HepG2 (cell line): ENCODE results near the gene DNAJC5.

Source experiments
- CC2D1A ChIP-seq: sonication (generic); formaldehyde crosslinking; IDR thresholded peaks from 2 replicates; pipeline ENCODE4 v1.8.1; 2023; ENCODE audit warnings: mild to moderate bottlenecking, missing genetic modification reagents
- EZH2 ChIP-seq: conservative IDR thresholded peaks from 2 replicates; pipeline ENCODE4 v1.6.1; 2012; ENCODE audit warnings: mild to moderate bottlenecking, low read depth, low read length, moderate library complexity
- GTF2F1 ChIP-seq: fragments of 150-350 bp; IDR thresholded peaks from 2 replicates; pipeline ENCODE4 v1.6.1; 2014; ENCODE audit warnings: low read length
- MEF2D ChIP-seq: sonication (generic); formaldehyde crosslinking; IDR thresholded peaks from 2 replicates; pipeline ENCODE4 v1.5.1; 2020; ENCODE audit warnings: mild to moderate bottlenecking, missing genetic modification reagents
- NFIC ChIP-seq: IDR thresholded peaks from 2 replicates; pipeline ENCODE4 v1.6.1; 2012; ENCODE audit warnings: mild to moderate bottlenecking, low read length, inconsistent platforms
- ZNF24 ChIP-seq: fragments of 450-650 bp; IDR thresholded peaks from 2 replicates; pipeline ENCODE4 v1.6.1; 2017; ENCODE audit warnings: antibody characterized with exemption, mild to moderate bottlenecking
- TF ChIP-seq, protein P1 (sequence below): sonication (generic); formaldehyde crosslinking; IDR thresholded peaks from 2 replicates; pipeline ENCODE4 v1.5.0; 2020; ENCODE audit warnings: mild to moderate bottlenecking, missing genetic modification reagents, moderate library complexity
- TF ChIP-seq, protein P2 (sequence below): sonication (generic); formaldehyde crosslinking; IDR thresholded peaks from 2 replicates; pipeline ENCODE4 v1.4.0; 2020; ENCODE audit warnings: missing genetic modification reagents

DNA sequence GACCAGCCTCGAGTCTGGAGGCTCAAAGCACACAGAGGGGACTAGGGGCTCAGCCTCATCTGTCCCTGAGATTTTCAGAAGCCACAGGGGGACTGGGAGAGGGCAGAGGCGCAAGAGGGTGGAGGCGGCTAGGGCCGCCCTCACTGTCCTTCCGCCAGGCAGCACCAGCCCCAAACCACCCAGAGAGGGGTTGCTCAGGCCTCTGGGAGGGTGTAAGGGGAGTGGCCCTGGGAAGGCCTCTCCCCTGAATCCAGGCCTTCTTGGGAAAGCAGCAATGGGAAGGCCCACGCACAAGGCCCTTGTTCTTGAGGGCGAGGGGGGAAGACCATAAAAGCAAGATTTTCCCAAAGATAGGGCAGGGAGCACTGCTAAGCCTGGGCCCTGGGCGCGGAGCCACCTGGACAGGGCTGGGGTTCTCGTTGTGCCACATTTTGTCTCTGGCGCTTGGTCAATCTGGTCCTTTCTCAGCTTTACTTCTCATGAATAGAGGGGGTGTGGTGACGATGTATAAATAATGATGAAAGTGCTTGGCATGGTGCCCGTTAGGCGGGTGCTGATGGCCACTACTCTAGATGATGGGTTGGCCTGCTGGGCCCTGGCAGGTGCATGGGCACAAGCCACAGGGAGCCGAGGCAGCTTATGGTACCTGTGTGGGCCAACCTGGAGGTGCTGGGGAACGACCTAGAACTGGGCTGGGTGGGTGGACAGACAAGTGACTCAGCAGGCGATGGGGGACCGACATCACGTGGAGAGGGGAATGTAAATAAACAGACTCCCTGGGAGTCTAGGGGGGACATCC lies 79.7 kb downstream of the DNAJC5 start:
- TF ChIP-seq, protein P1, sequence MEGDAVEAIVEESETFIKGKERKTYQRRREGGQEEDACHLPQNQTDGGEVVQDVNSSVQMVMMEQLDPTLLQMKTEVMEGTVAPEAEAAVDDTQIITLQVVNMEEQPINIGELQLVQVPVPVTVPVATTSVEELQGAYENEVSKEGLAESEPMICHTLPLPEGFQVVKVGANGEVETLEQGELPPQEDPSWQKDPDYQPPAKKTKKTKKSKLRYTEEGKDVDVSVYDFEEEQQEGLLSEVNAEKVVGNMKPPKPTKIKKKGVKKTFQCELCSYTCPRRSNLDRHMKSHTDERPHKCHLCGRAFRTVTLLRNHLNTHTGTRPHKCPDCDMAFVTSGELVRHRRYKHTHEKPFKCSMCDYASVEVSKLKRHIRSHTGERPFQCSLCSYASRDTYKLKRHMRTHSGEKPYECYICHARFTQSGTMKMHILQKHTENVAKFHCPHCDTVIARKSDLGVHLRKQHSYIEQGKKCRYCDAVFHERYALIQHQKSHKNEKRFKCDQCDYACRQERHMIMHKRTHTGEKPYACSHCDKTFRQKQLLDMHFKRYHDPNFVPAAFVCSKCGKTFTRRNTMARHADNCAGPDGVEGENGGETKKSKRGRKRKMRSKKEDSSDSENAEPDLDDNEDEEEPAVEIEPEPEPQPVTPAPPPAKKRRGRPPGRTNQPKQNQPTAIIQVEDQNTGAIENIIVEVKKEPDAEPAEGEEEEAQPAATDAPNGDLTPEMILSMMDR (CRISPR knock-in tag): 0 out of 2 replicates have a peak, but pooled peaks have one; percentile 5
- TF ChIP-seq, protein P2, sequence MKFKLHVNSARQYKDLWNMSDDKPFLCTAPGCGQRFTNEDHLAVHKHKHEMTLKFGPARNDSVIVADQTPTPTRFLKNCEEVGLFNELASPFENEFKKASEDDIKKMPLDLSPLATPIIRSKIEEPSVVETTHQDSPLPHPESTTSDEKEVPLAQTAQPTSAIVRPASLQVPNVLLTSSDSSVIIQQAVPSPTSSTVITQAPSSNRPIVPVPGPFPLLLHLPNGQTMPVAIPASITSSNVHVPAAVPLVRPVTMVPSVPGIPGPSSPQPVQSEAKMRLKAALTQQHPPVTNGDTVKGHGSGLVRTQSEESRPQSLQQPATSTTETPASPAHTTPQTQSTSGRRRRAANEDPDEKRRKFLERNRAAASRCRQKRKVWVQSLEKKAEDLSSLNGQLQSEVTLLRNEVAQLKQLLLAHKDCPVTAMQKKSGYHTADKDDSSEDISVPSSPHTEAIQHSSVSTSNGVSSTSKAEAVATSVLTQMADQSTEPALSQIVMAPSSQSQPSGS (CRISPR knock-in tag): no peak
- TF ChIP-seq ZNF24 (no peak), EZH2 (no peak), GTF2F1 (no peak), NFIC (no peak), CC2D1A (CRISPR knock-in tag) (no peak), MEF2D (CRISPR knock-in tag) (no peak)
